K562 (cell line): ENCODE measurements around the gene UNC5C. TPM values are rescaled to one million over a fixed set of nuclear protein-coding genes. Genes with fewer than 3 reads are reported as not detected.

Experiments used
- ATAC-seq: fragments of 200-7000 bp; cut with Tn5 transposase; 3 replicates; pipeline ENCODE4 v1.9.1; 2020; ENCODE audit warnings: moderate library complexity
- BruUV-seq: library from RNA; stranded (reverse); fragments of 400-500 nt; replicated peaks from 2 replicates; lab custom pipeline; 2021; lab: Mats Ljungman, UMichigan
- CTCF ChIA-PET: fragments of 300-600 bp; formaldehyde crosslinking; extraction: SDS; loops from one replicate; lab custom pipeline; 2021; ENCODE audit warnings: low intra/inter-chr PET ratio; lab: Yijun Ruan, JAX
- POLR2A ChIA-PET: fragments of 300-600, 350-650 bp; sonication (Branson Sonifier 250); formaldehyde crosslinking; extraction: SDS; loops from one replicate; lab custom pipeline; 2021; ENCODE audit warnings: antibody characterized with exemption, inconsistent platforms; lab: Yijun Ruan, JAX
- DNase-seq, 4 experiments: peaks; one replicate each; pipeline versions ENCODE4 v3.0.0 to v3.0.0-alpha.2; 2011 to 2018; ENCODE audit warnings: low spot score in 3 of 4, mixed read lengths in 3 of 4; ENCODE audit errors: extremely low read depth in 1 of 4
- FAIRE-seq: peaks from 2 replicates; lab custom pipeline; 2011; peaks lifted over from hg19 to GRCh38; lab: Jason Lieb, UNC
- H2AFZ ChIP-seq: 2 replicates; pipeline ENCODE4 v1.6.0; 2011; ENCODE audit warnings: low read depth, low read length, control low read depth, inconsistent platforms
- H3K27ac ChIP-seq: fragments of 200-600 bp; 3 replicates; pipeline ENCODE4 v1.8.0; 2011; ENCODE audit warnings: low read depth, mild to moderate bottlenecking, control low read depth, inconsistent platforms, low read length, moderate library complexity, mixed read lengths; ENCODE audit errors: extremely low read depth
- H3K27me3 ChIP-seq, 2 experiments: fragments of 300-600 bp in 1 of 2; 2 replicates in 1 of 2; 3 replicates in 1 of 2; pipeline versions ENCODE4 v1.6.0 to v1.8.0; 2011; ENCODE audit warnings: inconsistent platforms in 2 of 2, low read length in 2 of 2, mild to moderate bottlenecking in 1 of 2, mixed read lengths in 1 of 2, moderate library complexity in 1 of 2; ENCODE audit not compliant: control insufficient read depth in 2 of 2, insufficient read depth in 2 of 2
- H3K36me3 ChIP-seq: fragments of 300-600 bp; 3 replicates; pipeline ENCODE4 v1.8.0; 2011; ENCODE audit warnings: mild to moderate bottlenecking, low read length, inconsistent platforms; ENCODE audit not compliant: control insufficient read depth, insufficient read depth
- H3K4me1 ChIP-seq, 2 experiments: fragments of 200-600 bp in 1 of 2; replicated peaks in 1 of 2; 2 replicates in 1 of 2; 3 replicates in 1 of 2; pipeline versions ENCODE4 v1.5.1 to v1.8.0; 2011; ENCODE audit warnings: inconsistent platforms in 2 of 2, low read length in 2 of 2, mild to moderate bottlenecking in 1 of 2, mixed read lengths in 1 of 2, moderate library complexity in 1 of 2; ENCODE audit not compliant: control insufficient read depth in 2 of 2, insufficient read depth in 2 of 2
- H3K4me2 ChIP-seq: 2 replicates; pipeline ENCODE4 v1.6.1; 2011; ENCODE audit warnings: low read length, control low read depth, inconsistent platforms, mixed read lengths; ENCODE audit not compliant: insufficient read depth
- H3K4me3 ChIP-seq: fragments of 200-600 bp; sonication (generic), shearing (Covaris generic); 2 replicates; pipeline ENCODE4 v1.5.1; 2016; ENCODE audit warnings: control low read depth, inconsistent platforms
- H3K79me2 ChIP-seq: fragments of 200-600 bp; 3 replicates; pipeline ENCODE4 v1.8.0; 2011; ENCODE audit warnings: low read length, inconsistent platforms; ENCODE audit not compliant: control insufficient read depth, insufficient read depth
- H3K9ac ChIP-seq, 2 experiments: 2 replicates each; pipeline versions ENCODE4 v1.6.0 to v1.6.1; 2011; ENCODE audit warnings: low read depth in 2 of 2, low read length in 2 of 2, control low read depth in 1 of 2, inconsistent platforms in 1 of 2, mild to moderate bottlenecking in 1 of 2, mixed read lengths in 1 of 2; ENCODE audit not compliant: insufficient read depth in 1 of 2
- H3K9me1 ChIP-seq: one replicate; pipeline ENCODE4 v1.6.0; 2011; ENCODE audit warnings: inconsistent platforms, mild to moderate bottlenecking, low read length, moderate library complexity; ENCODE audit not compliant: control insufficient read depth, insufficient read depth
- H3K9me3 ChIP-seq: replicated peaks from 2 replicates; pipeline ENCODE4 v1.5.1; 2011; ENCODE audit warnings: low read depth, low read length, inconsistent platforms; ENCODE audit not compliant: control insufficient read depth, insufficient read depth
- H4K20me1 ChIP-seq: replicated peaks from 2 replicates; pipeline ENCODE4 v1.6.1; 2011; ENCODE audit warnings: low read length, inconsistent platforms, mixed read lengths; ENCODE audit not compliant: control insufficient read depth, insufficient read depth
- CSDE1 ChIP-seq, 2 experiments: fragments of 450-650 bp; IDR thresholded peaks; 2 replicates each; pipeline ENCODE4 v1.6.1; 2016; ENCODE audit warnings: mild to moderate bottlenecking in 1 of 2
- GABPB2 ChIP-seq: fragments of 250-450 bp; sonication (Bioruptor Pico); conservative IDR thresholded peaks from 2 replicates; pipeline ENCODE4 v1.5.1; 2021; ENCODE audit warnings: mild to moderate bottlenecking
- HDAC6 ChIP-seq: IDR thresholded peaks from 2 replicates; pipeline ENCODE4 v1.6.1; 2012; ENCODE audit warnings: low read depth, mild to moderate bottlenecking, control low read depth, inconsistent platforms, low read length, moderate library complexity
- JUN ChIP-seq, 2 experiments: sonication (generic) in 1 of 2; formaldehyde crosslinking in 1 of 2; IDR thresholded peaks; 2 replicates each; pipeline versions ENCODE4 v1.6.1 to v1.8.0; 2012 to 2022; ENCODE audit warnings: borderline replicate concordance in 2 of 2, mild to moderate bottlenecking in 2 of 2, improper control_type of control experiment in 1 of 2, low read depth in 1 of 2, low read length in 1 of 2, missing genetic modification reagents in 1 of 2
- MED1 ChIP-seq: sonication (generic); formaldehyde crosslinking; IDR thresholded peaks from 2 replicates; pipeline ENCODE4 v1.8.1; 2023; ENCODE audit warnings: missing genetic modification reagents, borderline replicate concordance
- NFRKB ChIP-seq: fragments of 450-650 bp; IDR thresholded peaks from 2 replicates; pipeline ENCODE4 v1.6.1; 2016; ENCODE audit warnings: low read depth
- RAD21 ChIP-seq, 2 experiments: fragments of 250-450 bp in 1 of 2; fragments of 450-650 bp in 1 of 2; sonication (Bioruptor Pico) in 1 of 2; formaldehyde crosslinking in 1 of 2; IDR thresholded peaks in 1 of 2; conservative IDR thresholded peaks in 1 of 2; 2 replicates each; pipeline versions ENCODE4 v1.4.0 to v1.8.0; 2020 to 2022; ENCODE audit warnings: mild to moderate bottlenecking in 2 of 2, moderate library complexity in 1 of 2
- SETDB1 ChIP-seq: IDR thresholded peaks from one replicate; pipeline ENCODE4 v1.6.1; 2012; ENCODE audit warnings: low read length, control low read depth, inconsistent platforms
- SMAD4 ChIP-seq: fragments of 250-450 bp; sonication (Bioruptor Pico); conservative IDR thresholded peaks from 2 replicates; pipeline ENCODE4 v1.8.0; 2021; ENCODE audit warnings: inconsistent platforms, mild to moderate bottlenecking, moderate library complexity
- SMC3 ChIP-seq: conservative IDR thresholded peaks from 2 replicates; pipeline ENCODE4 v1.6.1; 2011; ENCODE audit warnings: low read depth, low read length, improper control_type of control experiment; ENCODE audit not compliant: insufficient read depth
- ZNF311 ChIP-seq: fragments of 250-450 bp; sonication (Bioruptor Pico); IDR thresholded peaks from 2 replicates; pipeline ENCODE4 v1.4.0; 2020; ENCODE audit warnings: mild to moderate bottlenecking, moderate library complexity
- ZNF764 ChIP-seq: fragments of 250-450 bp; sonication (Bioruptor Pico); IDR thresholded peaks from 2 replicates; pipeline ENCODE4 v1.4.0; 2020; ENCODE audit warnings: low read depth, mild to moderate bottlenecking, moderate library complexity
- WGBS: fragments of 100-300 bp; shearing (Covaris generic); methylation state at CpG from one replicate; pipeline ENCODE4 v1.1.6; 2016; ENCODE audit warnings: low coverage, mixed read lengths; ENCODE audit not compliant: insufficient coverage; ENCODE audit errors: missing lambda C conversion rate; 5-methylcytosine and 5-hydroxymethylcytosine counted together
- in situ Hi-C: fragments of 300-500 bp; cut with MboI; formaldehyde crosslinking; loops from 4 replicates; pipeline ENCODE4 v1.15.0; 2018; ENCODE audit warnings: inconsistent platforms, mixed read lengths
- intact Hi-C: fragments of 100-400 bp; cut with micrococcal nuclease; formaldehyde crosslinking; loops from 2 replicates; pipeline ENCODE4 v1.14.2; 2022
- polyA plus RNA-seq, 8 experiments: library from polyadenylated mRNA; depleted of rRNA in 4 of 8; stranded (reverse) in 5 of 8; unstranded in 3 of 8; fragments of >200 nt; fragmentation: Nextera tagmentation in 2 of 8; fragmentation: Illumina TruSeq in 1 of 8; extraction: Ambion mirVana in 2 of 8; extraction: Trizol in 1 of 8; gene quantifications; 2 replicates each; pipeline versions ENCODE4 v1.2.1 to v1.2.3, GENCODE V29; 2011 to 2014; ENCODE audit warnings: inconsistent platforms in 1 of 8, missing spikeins in 1 of 8
- total RNA-seq, 7 experiments: library from RNA; depleted of rRNA in 6 of 7; stranded (reverse); fragments of >200 nt in 6 of 7; fragmentation: Illumina TruSeq in 2 of 7; extraction: Trizol in 2 of 7; gene quantifications; 2 replicates each; pipeline versions ENCODE4 v1.2.1 to v1.2.3, GENCODE V29; 2011 to 2021; ENCODE audit warnings: low replicate concordance in 1 of 7
- TF ChIP-seq, protein P1 (sequence below): sonication (generic); formaldehyde crosslinking; IDR thresholded peaks from 2 replicates; pipeline ENCODE4 v1.8.0; 2022; ENCODE audit warnings: missing genetic modification reagents, mild to moderate bottlenecking, borderline replicate concordance

The UNC5C gene
- total and polyA plus RNA-seq, 9 of the 15 experiments (the other 6 are each of a cell fraction or from before 2014, with no cell fraction given) = under 0.01 to 0.10 (median 0.03) TPM; not detected in 1

DNA sequence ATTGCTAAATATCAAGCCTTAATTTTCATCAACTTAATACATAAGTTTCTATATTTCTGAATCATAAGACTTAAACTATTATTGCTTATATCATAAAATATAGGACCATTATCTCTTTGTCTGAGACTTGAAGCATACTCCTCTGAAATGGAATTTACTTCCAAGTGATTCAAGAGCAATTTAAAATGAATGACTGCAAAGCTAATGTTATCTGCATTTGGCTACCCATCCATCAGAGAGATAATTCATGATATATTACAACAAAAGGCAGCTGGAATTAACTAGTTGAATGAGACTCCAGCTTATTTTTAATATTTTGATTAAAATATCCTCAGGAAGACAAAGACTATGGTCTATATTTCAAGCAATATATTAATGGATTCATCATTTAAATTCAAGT, 208.6 kb downstream of the UNC5C start (continued):
- TF ChIP-seq, protein P1, sequence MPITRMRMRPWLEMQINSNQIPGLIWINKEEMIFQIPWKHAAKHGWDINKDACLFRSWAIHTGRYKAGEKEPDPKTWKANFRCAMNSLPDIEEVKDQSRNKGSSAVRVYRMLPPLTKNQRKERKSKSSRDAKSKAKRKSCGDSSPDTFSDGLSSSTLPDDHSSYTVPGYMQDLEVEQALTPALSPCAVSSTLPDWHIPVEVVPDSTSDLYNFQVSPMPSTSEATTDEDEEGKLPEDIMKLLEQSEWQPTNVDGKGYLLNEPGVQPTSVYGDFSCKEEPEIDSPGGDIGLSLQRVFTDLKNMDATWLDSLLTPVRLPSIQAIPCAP (CRISPR knock-in tag) = no peak
- TF ChIP-seq HDAC6 (no peak), GABPB2 (CRISPR knock-in tag) (no peak), SMC3 (no peak)

DNA sequence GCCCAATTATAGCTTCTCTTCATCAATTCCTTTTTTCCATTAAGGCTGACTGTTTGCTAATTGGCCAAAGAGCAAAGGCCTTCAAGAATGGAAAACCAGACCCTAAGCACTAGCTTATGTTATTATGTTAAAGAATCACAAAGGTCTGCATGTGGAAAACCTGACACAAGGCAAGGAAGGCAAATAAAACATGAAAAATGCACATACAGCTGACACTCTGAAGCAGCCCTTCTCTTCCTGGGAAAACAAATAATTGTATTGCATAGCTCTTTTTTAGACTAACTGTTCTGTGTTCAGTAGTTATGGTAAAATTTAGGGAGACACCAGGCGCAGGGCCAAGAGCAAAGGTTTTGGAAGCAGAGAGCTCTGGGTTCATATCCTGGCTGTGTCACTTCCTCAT, 223.1 kb downstream of the UNC5C start:
- no peak for FAIRE-seq
- Histone ChIP-seq H4K20me1 (no peaks in the 10 kb centered on the region), H3K4me1 (no peaks in the 10 kb centered on the region), H3K9me1 (no peaks in the 10 kb centered on the region), H3K9me3 (no peaks in the 10 kb centered on the region), H3K4me3 (no peak overlapping the region), H3K27me3 (no peaks in the 10 kb centered on the region), H3K4me2 (no peak overlapping the region), H3K79me2 (no peaks in the 10 kb centered on the region), H3K36me3 (no peaks in the 10 kb centered on the region), H2AFZ (0 out of 2 replicates have a peak overlapping the region, but pooled peaks have one; percentile 25), H3K27ac (no peak overlapping the region), H3K9ac (no peak overlapping the region)
- ChIA-PET CTCF (no interaction called here), POLR2A (no interaction called here)
- no TSS peak for BruUV-seq
- TF ChIP-seq NFRKB = no peak
- no peak for TF ChIP-seq ZNF764 (CRISPR knock-in tag)
- no peak for TF ChIP-seq MED1 (CRISPR knock-in tag)
- no peak for TF ChIP-seq ZNF311
- TF ChIP-seq JUN (IDR thresholded peaks at IDR 0.05; ENCODE audit: borderline replicate concordance, low read depth, low read length) = no peak
- TF ChIP-seq JUN (CRISPR knock-in tag; IDR thresholded peaks at IDR 0.05; ENCODE audit: borderline replicate concordance) = no peak
- TF ChIP-seq RAD21 (CRISPR knock-in tag; conservative IDR thresholded peaks at IDR 0.05 in 1 of 2, IDR thresholded peaks at IDR 0.05 in 1 of 2) = no peak
- TF ChIP-seq CSDE1 (IDR thresholded peaks at IDR 0.05) = no peak
- no peak for TF ChIP-seq SETDB1
- no peak for TF ChIP-seq SMAD4 (CRISPR knock-in tag)
- ATAC-seq = no peak
- in situ Hi-C loops = no loop called here
- intact Hi-C loops = no loop called here
- no peak for DNase-seq
- WGBS = 11% methylated on average over 1 of the region's 1 CpG
